GM12878 (cell line): ENCODE data around the gene RBMS1. TPM values are rescaled to one million over a fixed set of nuclear protein-coding genes. Genes with fewer than 3 reads are reported as not detected.

Experiments
- ATAC-seq: fragments of 200-7000 bp; cut with Tn5 transposase; 3 replicates; pipeline ENCODE4 v1.9.1; 2020; ENCODE audit warnings: mild to moderate bottlenecking, moderate library complexity
- BruUV-seq: library from RNA; stranded (reverse); fragments of 400-500 nt; replicated peaks from 2 replicates; lab custom pipeline; 2021; lab: Mats Ljungman, UMichigan
- CTCF ChIA-PET: fragments of 300-600 bp; sonication (Branson Sonifier 250); formaldehyde crosslinking; extraction: SDS; loops from one replicate; lab custom pipeline; 2021; ENCODE audit warnings: inconsistent platforms; lab: Yijun Ruan, JAX
- POLR2A ChIA-PET: fragments of 350-600 bp; formaldehyde crosslinking; extraction: SDS; loops from one replicate; lab custom pipeline; 2021; ENCODE audit warnings: inconsistent platforms; lab: Charles Lee
- RAD21 ChIA-PET: fragments of 300-600 bp; sonication (Branson Sonifier 250); formaldehyde crosslinking; loops from one replicate; lab custom pipeline; 2023; ENCODE audit warnings: antibody characterized with exemption; ENCODE audit not compliant: unreplicated experiment; lab: Charles Lee
- SMC1A ChIA-PET: fragments of 300-600 bp; sonication (Branson Sonifier 250); formaldehyde crosslinking; loops from one replicate; lab custom pipeline; 2023; ENCODE audit not compliant: unreplicated experiment, uncharacterized antibody; lab: Charles Lee
- DNase-seq: peaks from one replicate; pipeline ENCODE4 v3.0.0-alpha.2; 2011; ENCODE audit warnings: low read depth, low spot score
- FAIRE-seq: peaks from 3 replicates; lab custom pipeline; 2011; peaks lifted over from hg19 to GRCh38; lab: Jason Lieb, UNC
- H2AFZ ChIP-seq: 2 replicates; pipeline ENCODE4 v1.6.0; 2011; ENCODE audit warnings: low read depth, low read length, control low read depth; ENCODE audit not compliant: control insufficient read depth
- H3K27ac ChIP-seq: 2 replicates; pipeline ENCODE4 v1.5.1; 2011; ENCODE audit warnings: control low read depth; ENCODE audit not compliant: control insufficient read depth, insufficient read depth
- H3K27me3 ChIP-seq, 2 experiments: replicated peaks in 1 of 2; 2 replicates each; pipeline versions ENCODE4 v1.6.0 to v1.6.1; 2011; ENCODE audit warnings: low read length in 1 of 2; ENCODE audit not compliant: control insufficient read depth in 2 of 2, insufficient read depth in 2 of 2
- H3K36me3 ChIP-seq, 2 experiments: 2 replicates each; pipeline ENCODE4 v1.5.1; 2011; ENCODE audit warnings: low read length in 1 of 2; ENCODE audit not compliant: control insufficient read depth in 2 of 2, insufficient read depth in 2 of 2
- H3K4me1 ChIP-seq: 2 replicates; pipeline ENCODE4 v1.6.1; 2011; ENCODE audit warnings: mild to moderate bottlenecking, low read length, moderate library complexity, mixed read lengths; ENCODE audit not compliant: control insufficient read depth, insufficient read depth
- H3K4me2 ChIP-seq: 2 replicates; pipeline ENCODE4 v1.6.0; 2011; ENCODE audit warnings: control low read depth; ENCODE audit not compliant: control insufficient read depth, insufficient read depth
- H3K4me3 ChIP-seq: fragments of 200-600 bp; sonication (generic); 2 replicates; pipeline ENCODE4 v1.5.1; 2016
- H3K79me2 ChIP-seq: 2 replicates; pipeline ENCODE4 v1.6.0; 2011; ENCODE audit warnings: low read length; ENCODE audit not compliant: control insufficient read depth, insufficient read depth
- H3K9ac ChIP-seq: 2 replicates; pipeline ENCODE4 v1.8.0; 2011; ENCODE audit warnings: low read length, control low read depth, mixed read lengths; ENCODE audit not compliant: control insufficient read depth, insufficient read depth
- H3K9me3 ChIP-seq: replicated peaks from 3 replicates; pipeline ENCODE4 v1.5.1; 2011; ENCODE audit warnings: mild to moderate bottlenecking, low read length; ENCODE audit not compliant: control insufficient read depth, insufficient read depth
- H4K20me1 ChIP-seq: 2 replicates; pipeline ENCODE4 v1.6.0; 2011; ENCODE audit not compliant: control insufficient read depth, insufficient read depth
- CBFB ChIP-seq: IDR thresholded peaks from 2 replicates; pipeline ENCODE4 v1.6.1; 2016; ENCODE audit warnings: antibody characterized with exemption, low read depth
- CBX5 ChIP-seq: sonication (generic); IDR thresholded peaks from 2 replicates; pipeline ENCODE4 v1.6.1; 2016; ENCODE audit warnings: low read depth, moderate library complexity, mild to moderate bottlenecking, inconsistent platforms
- MTA2 ChIP-seq: fragments of 450-650 bp; IDR thresholded peaks from 2 replicates; pipeline ENCODE4 v1.6.1; 2016; ENCODE audit warnings: low read depth, mild to moderate bottlenecking, moderate library complexity
- MXI1 ChIP-seq: fragments of 150-350 bp; IDR thresholded peaks from 2 replicates; pipeline ENCODE4 v1.6.1; 2011; ENCODE audit warnings: low read depth, mild to moderate bottlenecking, inconsistent platforms, low read length, improper control_type of control experiment
- MYC ChIP-seq: IDR thresholded peaks from 2 replicates; pipeline ENCODE4 v1.6.1; 2011; ENCODE audit warnings: mild to moderate bottlenecking, low read length, moderate library complexity, inconsistent platforms; ENCODE audit not compliant: insufficient read depth, insufficient replicate concordance, insufficient read length, severe bottlenecking
- RCOR1 ChIP-seq: conservative IDR thresholded peaks from 2 replicates; pipeline ENCODE4 v1.6.1; 2012; ENCODE audit warnings: low read depth, low read length, improper control_type of control experiment
- SMAD1 ChIP-seq: fragments of 450-650 bp; IDR thresholded peaks from 2 replicates; pipeline ENCODE4 v1.6.1; 2018; ENCODE audit warnings: mild to moderate bottlenecking, low read depth; ENCODE audit not compliant: partially characterized antibody
- SMC3 ChIP-seq: IDR thresholded peaks from 2 replicates; pipeline ENCODE4 v1.6.1; 2011; ENCODE audit warnings: low read length, improper control_type of control experiment, borderline replicate concordance
- STAT3 ChIP-seq: IDR thresholded peaks from 2 replicates; pipeline ENCODE4 v1.6.1; 2011; ENCODE audit warnings: low read depth, low read length, improper control_type of control experiment
- SUPT20H ChIP-seq: IDR thresholded peaks from 2 replicates; pipeline ENCODE4 v1.6.1; 2011; ENCODE audit warnings: low read depth, mild to moderate bottlenecking, low read length, moderate library complexity, borderline replicate concordance; ENCODE audit not compliant: control insufficient read depth
- USF1 ChIP-seq: IDR thresholded peaks from 2 replicates; pipeline ENCODE4 v1.6.1; 2011; ENCODE audit warnings: borderline replicate concordance, low read depth, mild to moderate bottlenecking, moderate library complexity, mixed read lengths, low read length; ENCODE audit not compliant: insufficient read depth; ENCODE audit errors: extremely low read length
- USF2 ChIP-seq: IDR thresholded peaks from 2 replicates; pipeline ENCODE4 v1.6.1; 2011; ENCODE audit warnings: low read depth, low read length, improper control_type of control experiment, borderline replicate concordance
- ZBTB4 ChIP-seq: fragments of 450-650 bp; formaldehyde crosslinking; IDR thresholded peaks from 2 replicates; pipeline ENCODE4 v1.4.0; 2022; ENCODE audit warnings: mild to moderate bottlenecking, moderate library complexity
- ZNF207 ChIP-seq: fragments of 450-650 bp; IDR thresholded peaks from 2 replicates; pipeline ENCODE4 v1.6.1; 2014; ENCODE audit warnings: antibody characterized with exemption, mild to moderate bottlenecking, borderline replicate concordance
- ZNF622 ChIP-seq: fragments of 450-650 bp; IDR thresholded peaks from 2 replicates; pipeline ENCODE4 v1.6.1; 2017; ENCODE audit warnings: mild to moderate bottlenecking, inconsistent platforms
- ZZZ3 ChIP-seq: IDR thresholded peaks from 2 replicates; pipeline ENCODE4 v1.6.1; 2011; ENCODE audit warnings: low read depth; ENCODE audit not compliant: control insufficient read depth, insufficient read length
- WGBS: methylation state at CpG from one replicate; pipeline ENCODE4 v1.1.6; 2016; ENCODE audit warnings: low lambda C conversion rate; ENCODE audit not compliant: insufficient replicate concordance, insufficient coverage; ENCODE audit errors: missing lambda C conversion rate; 5-methylcytosine and 5-hydroxymethylcytosine counted together
- in situ Hi-C: fragments of 300-500 bp; cut with MboI; formaldehyde crosslinking; loops from 9 replicates; pipeline ENCODE4 v1.14.3; 2018; ENCODE audit warnings: mixed read lengths
- intact Hi-C: fragments of 100-400 bp; cut with micrococcal nuclease; formaldehyde crosslinking; loops from one replicate; pipeline ENCODE4 v1.14.2; 2022; ENCODE audit not compliant: unreplicated experiment
- polyA plus RNA-seq, 11 experiments: library from polyadenylated mRNA; depleted of rRNA in 4 of 11; unstranded in 6 of 11; stranded (reverse) in 5 of 11; fragments of >200 nt; fragmentation: Nextera tagmentation in 4 of 11; fragmentation: Illumina TruSeq in 1 of 11; extraction: Ambion mirVana in 4 of 11; extraction: Trizol in 1 of 11; gene quantifications; 1 replicate in 1 of 11; 2 replicates in 10 of 11; pipeline versions ENCODE4 v1.2.1 to v1.2.3, GENCODE V29; 2011 to 2016; ENCODE audit warnings: inconsistent platforms in 2 of 11, missing spikeins in 2 of 11, low read depth in 1 of 11
- total RNA-seq, 4 experiments: library from RNA; depleted of rRNA in 3 of 4; stranded (reverse); fragments of >200 nt in 3 of 4; fragmentation: Illumina TruSeq in 1 of 4; extraction: Trizol in 1 of 4; gene quantifications; 2 replicates each; pipeline versions ENCODE4 v1.2.1 to v1.2.3, GENCODE V29; 2013 to 2021

Gene RBMS1
- total and polyA plus RNA-seq, 10 of the 15 experiments (the other 5 are each of a cell fraction or from before 2014, with no cell fraction given): 0.04 to 0.31 (median 0.17) TPM; not detected in 1

- no peak for TF ChIP-seq SMAD1
- TF ChIP-seq ZBTB4: no peak
- TF ChIP-seq ZZZ3: no peak
- TF ChIP-seq ZNF622: no peak
- TF ChIP-seq CBFB: no peak
Observed at GRCh38 chr2:160401895-160402294, 91.7 kb downstream of the RBMS1 start (continued).

GRCh38 chr2:160399880-160400279, 93.7 kb downstream of the RBMS1 start:
- intact Hi-C loops: no loop called here
- RAD21 ChIA-PET: no interaction called here
- BruUV-seq: no TSS peak
- Histone ChIP-seq H3K27ac (no peak overlapping the region), H3K36me3 (no peaks in the 10 kb centered on the region), H4K20me1 (no peaks in the 10 kb centered on the region), H3K9me3 (no peaks in the 10 kb centered on the region), H3K4me3 (no peak overlapping the region), H3K9ac (no peak overlapping the region), H3K4me2 (no peak overlapping the region), H3K4me1 (no peaks in the 10 kb centered on the region), H2AFZ (no peak overlapping the region), H3K27me3 (peaks cover 0 to 6% of the 10 kb centered on the region in 2 experiments; a peak in 1 of 4 replicates), H3K79me2 (no peaks in the 10 kb centered on the region)
- ATAC-seq (no peak), FAIRE-seq (no peak), DNase-seq (no peak)
- no peak for TF ChIP-seq ZNF207
- TF ChIP-seq USF1: no peak
- no peak for TF ChIP-seq SMC3
- no peak for TF ChIP-seq RCOR1
- TF ChIP-seq MYC: no peak
- no peak for TF ChIP-seq USF2
- no peak for TF ChIP-seq MTA2
- no peak for TF ChIP-seq SUPT20H
- no peak for TF ChIP-seq CBX5
- no peak for TF ChIP-seq MXI1
- no peak for TF ChIP-seq STAT3
- SMC1A ChIA-PET: interaction anchor here (0.7 to 1.1 kb wide), 2 partner anchors 36 to 635 kb away, joined by 3 read pairs; no protein-coding TSS in a partner anchor
- CTCF ChIA-PET: interaction anchor here (0.8 to 1.6 kb wide), 2 partner anchors 27 to 28 kb away, joined by 3 read pairs; no protein-coding TSS in a partner anchor
- POLR2A ChIA-PET: no interaction called here
- WGBS: 0% methylated on average over 1 of the region's 1 CpG
- in situ Hi-C loops: no loop called here
